WTC11 (cell line): ENCODE data around the gene LAPTM5. TPM values are rescaled to one million over a fixed set of nuclear protein-coding genes. Genes with fewer than 3 reads are reported as not detected.

ENCODE experiments used
- ATAC-seq: fragments of 200-7000 bp; cut with Tn5 transposase; 2 replicates; pipeline ENCODE4 v1.10.0; 2021; ENCODE audit warnings: mild to moderate bottlenecking, moderate library complexity
- CTCF ChIA-PET: fragments of 300-600 bp; sonication (Branson Sonifier 250); formaldehyde crosslinking; loops from one replicate; lab custom pipeline; 2021; ENCODE audit warnings: antibody characterized with exemption; lab: Charles Lee
- POLR2A ChIA-PET: fragments of 350-600 bp; sonication (Branson Sonifier 250); formaldehyde crosslinking; loops from one replicate; lab custom pipeline; 2021; ENCODE audit warnings: antibody characterized with exemption; lab: Charles Lee
- DNase-seq: peaks from one replicate; pipeline ENCODE4 v3.0.0; 2021; ENCODE audit warnings: low spot score
- H3K27ac Mint-ChIP-seq: 2 replicates; pipeline ENCODE4 v1.8.0; 2021; ENCODE audit warnings: mixed read lengths
- H3K27me3 Mint-ChIP-seq: 2 replicates; pipeline ENCODE4 v1.8.0; 2021; ENCODE audit warnings: low read depth, mild to moderate bottlenecking, moderate library complexity, mixed read lengths
- H3K36me3 Mint-ChIP-seq: 2 replicates; pipeline ENCODE4 v1.8.0; 2021; ENCODE audit warnings: mixed read lengths
- H3K4me1 Mint-ChIP-seq: 2 replicates; pipeline ENCODE4 v1.8.0; 2022; ENCODE audit warnings: mixed read lengths
- H3K4me3 Mint-ChIP-seq: 2 replicates; pipeline ENCODE4 v1.8.0; 2021; ENCODE audit warnings: mild to moderate bottlenecking, moderate library complexity, mixed read lengths
- H3K9me3 Mint-ChIP-seq: 2 replicates; pipeline ENCODE4 v1.8.0; 2021; ENCODE audit warnings: mixed read lengths
- ATF1 ChIP-seq: sonication (generic); formaldehyde crosslinking; IDR thresholded peaks from 2 replicates; pipeline ENCODE4 v1.8.1; 2023; ENCODE audit warnings: mild to moderate bottlenecking, moderate library complexity, missing genetic modification reagents
- FOXJ3 ChIP-seq: sonication (generic); formaldehyde crosslinking; IDR thresholded peaks from 2 replicates; pipeline ENCODE4 v1.9.0; 2021; ENCODE audit warnings: missing genetic modification reagents, mild to moderate bottlenecking, borderline replicate concordance
- FOXK1 ChIP-seq: sonication (generic); formaldehyde crosslinking; IDR thresholded peaks from 2 replicates; pipeline ENCODE4 v1.8.0; 2022; ENCODE audit warnings: mild to moderate bottlenecking, moderate library complexity, missing genetic modification reagents
- FOXP1 ChIP-seq: sonication (generic); formaldehyde crosslinking; IDR thresholded peaks from 2 replicates; pipeline ENCODE4 v1.8.0; 2022; ENCODE audit warnings: missing genetic modification reagents, mild to moderate bottlenecking, moderate library complexity, borderline replicate concordance
- GRHL2 ChIP-seq: fragments of 250-450 bp; sonication (Bioruptor Pico); IDR thresholded peaks from 2 replicates; pipeline ENCODE4 v1.8.0; 2022; ENCODE audit warnings: mild to moderate bottlenecking, moderate library complexity; ENCODE audit not compliant: insufficient replicate concordance, severe bottlenecking
- HMGXB4 ChIP-seq: sonication (generic); formaldehyde crosslinking; IDR thresholded peaks from 2 replicates; pipeline ENCODE4 v1.8.1; 2023; ENCODE audit warnings: mild to moderate bottlenecking, moderate library complexity, missing genetic modification reagents
- NFYB ChIP-seq: sonication (generic); formaldehyde crosslinking; conservative IDR thresholded peaks from 2 replicates; pipeline ENCODE4 v1.8.0; 2022; ENCODE audit warnings: low read depth, missing genetic modification reagents
- SMAD3 ChIP-seq: sonication (generic); formaldehyde crosslinking; IDR thresholded peaks from 2 replicates; pipeline ENCODE4 v1.8.0; 2022; ENCODE audit warnings: missing genetic modification reagents, mild to moderate bottlenecking, borderline replicate concordance
- ZMAT4 ChIP-seq: fragments of 250-450 bp; sonication (Bioruptor Pico); IDR thresholded peaks from 2 replicates; pipeline ENCODE4 v1.9.0; 2021; ENCODE audit warnings: mild to moderate bottlenecking
- ZNF121 ChIP-seq: sonication (generic); formaldehyde crosslinking; IDR thresholded peaks from 2 replicates; pipeline ENCODE4 v1.8.0; 2023; ENCODE audit warnings: missing genetic modification reagents
- ZNF232 ChIP-seq: sonication (generic); formaldehyde crosslinking; IDR thresholded peaks from 2 replicates; pipeline ENCODE4 v1.8.0; 2022; ENCODE audit warnings: mild to moderate bottlenecking, missing genetic modification reagents
- ZNF281 ChIP-seq: sonication (generic); formaldehyde crosslinking; IDR thresholded peaks from 2 replicates; pipeline ENCODE4 v1.8.0; 2023; ENCODE audit warnings: mild to moderate bottlenecking, missing genetic modification reagents
- ZNF532 ChIP-seq: fragments of 250-450 bp; sonication (Bioruptor Pico); IDR thresholded peaks from 2 replicates; pipeline ENCODE4 v1.9.0; 2021; ENCODE audit warnings: mild to moderate bottlenecking, borderline replicate concordance
- total RNA-seq: library from RNA; stranded (reverse); gene quantifications from 3 replicates; pipeline ENCODE4 v1.2.3, GENCODE V29; 2021
- TF ChIP-seq, protein P1 (sequence below): sonication (generic); formaldehyde crosslinking; IDR thresholded peaks from 2 replicates; pipeline ENCODE4 v1.8.0; 2022; ENCODE audit warnings: missing genetic modification reagents
- TF ChIP-seq, protein P2 (sequence below): sonication (generic); formaldehyde crosslinking; IDR thresholded peaks from 2 replicates; pipeline ENCODE4 v1.8.1; 2023; ENCODE audit warnings: mild to moderate bottlenecking, missing genetic modification reagents, borderline replicate concordance
- TF ChIP-seq, protein P3 (sequence below): sonication (generic); formaldehyde crosslinking; IDR thresholded peaks from 2 replicates; pipeline ENCODE4 v1.8.1; 2022; ENCODE audit warnings: low read depth, mild to moderate bottlenecking, moderate library complexity, missing genetic modification reagents, borderline replicate concordance

The LAPTM5 gene
- total RNA-seq, 1 experiment from 2014 or later: 1.3 TPM

- POLR2A ChIA-PET: no interaction called here
- CTCF ChIA-PET: interaction anchor here (1.5 to 5.0 kb wide), 2 partner anchors 30 kb away, joined by 5 to 40 read pairs; no protein-coding TSS in a partner anchor
- ATAC-seq: peak; percentile 38
- no peak for TF ChIP-seq ZNF281
- TF ChIP-seq ZNF532 (CRISPR knock-in tag): no peak
- TF ChIP-seq ZNF232 (CRISPR knock-in tag): no peak
- no peak for TF ChIP-seq GRHL2 (CRISPR knock-in tag)
- no peak for TF ChIP-seq SMAD3 (CRISPR knock-in tag)
- no peak for TF ChIP-seq ZNF121 (CRISPR knock-in tag)
- TF ChIP-seq HMGXB4 (CRISPR knock-in tag): no peak
- TF ChIP-seq, protein P1, sequence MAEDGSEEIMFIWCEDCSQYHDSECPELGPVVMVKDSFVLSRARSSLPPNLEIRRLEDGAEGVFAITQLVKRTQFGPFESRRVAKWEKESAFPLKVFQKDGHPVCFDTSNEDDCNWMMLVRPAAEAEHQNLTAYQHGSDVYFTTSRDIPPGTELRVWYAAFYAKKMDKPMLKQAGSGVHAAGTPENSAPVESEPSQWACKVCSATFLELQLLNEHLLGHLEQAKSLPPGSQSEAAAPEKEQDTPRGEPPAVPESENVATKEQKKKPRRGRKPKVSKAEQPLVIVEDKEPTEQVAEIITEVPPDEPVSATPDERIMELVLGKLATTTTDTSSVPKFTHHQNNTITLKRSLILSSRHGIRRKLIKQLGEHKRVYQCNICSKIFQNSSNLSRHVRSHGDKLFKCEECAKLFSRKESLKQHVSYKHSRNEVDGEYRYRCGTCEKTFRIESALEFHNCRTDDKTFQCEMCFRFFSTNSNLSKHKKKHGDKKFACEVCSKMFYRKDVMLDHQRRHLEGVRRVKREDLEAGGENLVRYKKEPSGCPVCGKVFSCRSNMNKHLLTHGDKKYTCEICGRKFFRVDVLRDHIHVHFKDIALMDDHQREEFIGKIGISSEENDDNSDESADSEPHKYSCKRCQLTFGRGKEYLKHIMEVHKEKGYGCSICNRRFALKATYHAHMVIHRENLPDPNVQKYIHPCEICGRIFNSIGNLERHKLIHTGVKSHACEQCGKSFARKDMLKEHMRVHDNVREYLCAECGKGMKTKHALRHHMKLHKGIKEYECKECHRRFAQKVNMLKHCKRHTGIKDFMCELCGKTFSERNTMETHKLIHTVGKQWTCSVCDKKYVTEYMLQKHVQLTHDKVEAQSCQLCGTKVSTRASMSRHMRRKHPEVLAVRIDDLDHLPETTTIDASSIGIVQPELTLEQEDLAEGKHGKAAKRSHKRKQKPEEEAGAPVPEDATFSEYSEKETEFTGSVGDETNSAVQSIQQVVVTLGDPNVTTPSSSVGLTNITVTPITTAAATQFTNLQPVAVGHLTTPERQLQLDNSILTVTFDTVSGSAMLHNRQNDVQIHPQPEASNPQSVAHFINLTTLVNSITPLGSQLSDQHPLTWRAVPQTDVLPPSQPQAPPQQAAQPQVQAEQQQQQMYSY: no peak
- TF ChIP-seq ATF1 (CRISPR knock-in tag): no peak
- no peak for TF ChIP-seq FOXK1
- TF ChIP-seq, protein P2, sequence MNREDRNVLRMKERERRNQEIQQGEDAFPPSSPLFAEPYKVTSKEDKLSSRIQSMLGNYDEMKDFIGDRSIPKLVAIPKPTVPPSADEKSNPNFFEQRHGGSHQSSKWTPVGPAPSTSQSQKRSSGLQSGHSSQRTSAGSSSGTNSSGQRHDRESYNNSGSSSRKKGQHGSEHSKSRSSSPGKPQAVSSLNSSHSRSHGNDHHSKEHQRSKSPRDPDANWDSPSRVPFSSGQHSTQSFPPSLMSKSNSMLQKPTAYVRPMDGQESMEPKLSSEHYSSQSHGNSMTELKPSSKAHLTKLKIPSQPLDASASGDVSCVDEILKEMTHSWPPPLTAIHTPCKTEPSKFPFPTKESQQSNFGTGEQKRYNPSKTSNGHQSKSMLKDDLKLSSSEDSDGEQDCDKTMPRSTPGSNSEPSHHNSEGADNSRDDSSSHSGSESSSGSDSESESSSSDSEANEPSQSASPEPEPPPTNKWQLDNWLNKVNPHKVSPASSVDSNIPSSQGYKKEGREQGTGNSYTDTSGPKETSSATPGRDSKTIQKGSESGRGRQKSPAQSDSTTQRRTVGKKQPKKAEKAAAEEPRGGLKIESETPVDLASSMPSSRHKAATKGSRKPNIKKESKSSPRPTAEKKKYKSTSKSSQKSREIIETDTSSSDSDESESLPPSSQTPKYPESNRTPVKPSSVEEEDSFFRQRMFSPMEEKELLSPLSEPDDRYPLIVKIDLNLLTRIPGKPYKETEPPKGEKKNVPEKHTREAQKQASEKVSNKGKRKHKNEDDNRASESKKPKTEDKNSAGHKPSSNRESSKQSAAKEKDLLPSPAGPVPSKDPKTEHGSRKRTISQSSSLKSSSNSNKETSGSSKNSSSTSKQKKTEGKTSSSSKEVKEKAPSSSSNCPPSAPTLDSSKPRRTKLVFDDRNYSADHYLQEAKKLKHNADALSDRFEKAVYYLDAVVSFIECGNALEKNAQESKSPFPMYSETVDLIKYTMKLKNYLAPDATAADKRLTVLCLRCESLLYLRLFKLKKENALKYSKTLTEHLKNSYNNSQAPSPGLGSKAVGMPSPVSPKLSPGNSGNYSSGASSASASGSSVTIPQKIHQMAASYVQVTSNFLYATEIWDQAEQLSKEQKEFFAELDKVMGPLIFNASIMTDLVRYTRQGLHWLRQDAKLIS (CRISPR knock-in tag): no peak
- no peak for TF ChIP-seq FOXJ3 (CRISPR knock-in tag)
- TF ChIP-seq, protein P3, sequence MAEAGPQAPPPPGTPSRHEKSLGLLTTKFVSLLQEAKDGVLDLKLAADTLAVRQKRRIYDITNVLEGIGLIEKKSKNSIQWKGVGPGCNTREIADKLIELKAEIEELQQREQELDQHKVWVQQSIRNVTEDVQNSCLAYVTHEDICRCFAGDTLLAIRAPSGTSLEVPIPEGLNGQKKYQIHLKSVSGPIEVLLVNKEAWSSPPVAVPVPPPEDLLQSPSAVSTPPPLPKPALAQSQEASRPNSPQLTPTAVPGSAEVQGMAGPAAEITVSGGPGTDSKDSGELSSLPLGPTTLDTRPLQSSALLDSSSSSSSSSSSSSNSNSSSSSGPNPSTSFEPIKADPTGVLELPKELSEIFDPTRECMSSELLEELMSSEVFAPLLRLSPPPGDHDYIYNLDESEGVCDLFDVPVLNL (CRISPR knock-in tag): no peak
- TF ChIP-seq NFYB (CRISPR knock-in tag): no peak
- no peak for TF ChIP-seq FOXP1 (CRISPR knock-in tag)
- TF ChIP-seq ZMAT4 (CRISPR knock-in tag): no peak
- Mint-ChIP-seq H3K4me1 (peaks cover 42% of the 10 kb centered on the region), H3K27ac (peak overlapping the region; percentile 87; the same call in 1 of the 2 replicates), H3K27me3 (no peaks in the 10 kb centered on the region), H3K4me3 (no peak overlapping the region), H3K9me3 (no peaks in the 10 kb centered on the region), H3K36me3 (no peaks in the 10 kb centered on the region)
- no peak for DNase-seq
Measured at GRCh38 chr1:30748699-30749401, 8.7 kb downstream of the LAPTM5 start.
